ENCODE data around the gene PLGRKT. TPM values are rescaled to one million over a fixed set of nuclear protein-coding genes. Genes with fewer than 3 reads are reported as not detected.

Gene PLGRKT
- total and polyA plus RNA-seq, 2 experiments from 2014 or later = 28.3 to 40.3 TPM

GRCh38 chr9:5450359-5451091, 12.8 kb upstream of the PLGRKT start, which contains the start of gene CD274:
TSS of gene CD274 (plus strand) at chr9:5450542. CDS start at chr9:5456114, 5,572 bp downstream.
- H4K20me1 ChIP-seq (ENCODE audit: insufficient read depth) = no peaks in the 10 kb centered on the region
- no peaks in the 10 kb centered on the region for H3K9me3 ChIP-seq (ENCODE audit: low read depth)
- no peaks in the 10 kb centered on the region for H3K9me2 ChIP-seq (ENCODE audit: insufficient read depth)
- peaks cover 53% of the 10 kb centered on the region for H3K4me1 ChIP-seq (ENCODE audit: insufficient read depth)
- no peak for TF ChIP-seq EZH2 (IDR thresholded peaks at IDR 0.05; ENCODE audit: insufficient read depth, poor library complexity, severe bottlenecking)
- no peak for TF ChIP-seq EZH2phosphoT487 (IDR thresholded peaks at IDR 0.05; ENCODE audit: insufficient read depth, low read depth)
- H3K4me3 ChIP-seq = peak within 1 kb of the TSS; percentile 77
- H3F3A ChIP-seq (ENCODE audit: insufficient read depth) = peaks cover 28% of the 10 kb centered on the region
- no peaks in the 10 kb centered on the region for H3K27me3 ChIP-seq (replicated peaks; ENCODE audit: insufficient read depth)
- DNase-seq = peak; percentile 95
- H2AFZ ChIP-seq = peak within 1 kb of the TSS; percentile 91
- H3K4me2 ChIP-seq (ENCODE audit: unreplicated experiment) = peak within 1 kb of the TSS; percentile 98
- H3K79me2 ChIP-seq (ENCODE audit: insufficient read depth) = peaks cover 47% of the 10 kb centered on the region
- 1% methylated on average over 36 of the region's 36 CpGs for WGBS, 2 experiments (ENCODE audit: low coverage in 1 of 2, low lambda C conversion rate in 2 of 2, missing lambda C conversion rate in 2 of 2)
- in situ Hi-C loops (cut with MboI) = no loop called here
- peak within 1 kb of the TSS; percentile 54 for H3K27ac ChIP-seq
- H3K36me3 ChIP-seq (ENCODE audit: low read depth) = no peaks in the 10 kb centered on the region
- H3K9ac ChIP-seq = peak within 1 kb of the TSS; percentile 78

- Histone ChIP-seq H3K36me3 (ENCODE audit: low read depth) (no peaks in the 10 kb centered on the region), H3K4me2 (ENCODE audit: unreplicated experiment) (peak overlapping the region; percentile 98), H3K9ac (peak overlapping the region; percentile 78), H3K79me2 (ENCODE audit: insufficient read depth) (peaks cover 40% of the 10 kb centered on the region), H3F3A (ENCODE audit: insufficient read depth) (peaks cover 23% of the 10 kb centered on the region), H3K4me1 (ENCODE audit: insufficient read depth) (peaks cover 46% of the 10 kb centered on the region), H3K4me3 (peak overlapping the region; percentile 77), H3K9me2 (ENCODE audit: insufficient read depth) (no peaks in the 10 kb centered on the region), H2AFZ (peak overlapping the region; percentile 91), H3K27ac (peak overlapping the region; percentile 54), H4K20me1 (ENCODE audit: insufficient read depth) (no peaks in the 10 kb centered on the region), H3K27me3 (replicated peaks; ENCODE audit: insufficient read depth) (no peaks in the 10 kb centered on the region), H3K9me3 (ENCODE audit: low read depth) (no peaks in the 10 kb centered on the region)
- TF ChIP-seq EZH2 (IDR thresholded peaks at IDR 0.05; ENCODE audit: insufficient read depth, poor library complexity, severe bottlenecking) (no peak), EZH2phosphoT487 (IDR thresholded peaks at IDR 0.05; ENCODE audit: insufficient read depth, low read depth) (no peak)
- DNase-seq = peak; percentile 50
- in situ Hi-C loops (cut with MboI) = loop anchor here (5.0 to 10.0 kb wide), 2 partner anchors 143 to 695 kb away; no protein-coding TSS in a partner anchor
- WGBS, 2 experiments (ENCODE audit: low coverage in 1 of 2, low lambda C conversion rate in 2 of 2, missing lambda C conversion rate in 2 of 2) = 22 to 28% methylated on average over 15 of the region's 15 CpGs
These were observed 12.0 kb upstream of the PLGRKT start for GRCh38 chr9:5449521-5450358.

DNA sequence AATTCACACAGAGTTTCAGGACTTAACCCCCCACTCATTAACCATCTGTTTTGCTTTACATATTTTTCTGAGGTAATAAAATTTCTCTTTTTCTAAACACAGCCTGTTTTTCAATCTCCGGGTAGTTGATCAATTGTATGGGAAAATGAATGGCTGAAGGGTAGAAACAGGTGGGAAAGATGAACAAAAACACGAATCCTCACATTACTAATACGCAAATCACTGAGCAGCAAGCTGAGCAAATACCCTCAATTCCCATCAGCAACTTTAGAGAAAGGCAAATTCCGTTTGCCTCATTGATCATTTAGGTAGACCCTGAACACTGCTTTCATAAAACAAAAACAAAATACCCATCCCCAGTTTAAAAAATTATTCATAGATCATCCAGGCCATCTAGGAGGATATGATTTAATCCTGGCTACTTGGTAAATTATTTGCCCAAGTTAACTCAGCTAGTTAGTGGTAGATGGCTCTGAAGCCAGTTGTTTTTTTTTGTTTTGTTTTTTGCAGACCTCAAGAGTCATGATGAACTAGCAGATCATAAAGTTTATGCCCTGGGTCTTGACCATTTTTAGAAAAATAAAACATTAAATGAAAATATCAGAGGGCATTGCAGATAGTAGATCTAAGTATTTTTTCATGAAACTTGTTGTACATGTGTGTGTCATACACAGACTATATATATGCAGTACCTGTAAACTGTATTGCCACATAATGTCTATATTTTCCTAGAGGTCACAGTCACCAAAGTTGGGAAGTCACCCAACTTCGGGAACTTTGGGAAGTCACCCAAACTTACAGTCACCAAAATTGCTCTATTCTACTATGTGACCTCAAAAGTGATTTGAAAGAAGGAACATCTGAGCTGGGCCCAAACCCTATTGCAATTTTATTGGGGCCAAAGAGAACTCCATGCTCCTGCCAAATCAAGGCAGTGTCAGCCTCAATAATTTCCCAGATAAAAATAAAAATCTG, 11.0 kb upstream of the PLGRKT start:
- no peak for DNase-seq
- Histone ChIP-seq H3K4me3 (peak overlapping the region; percentile 77; the same call in 1 of the 2 replicates), H2AFZ (peak overlapping the region; percentile 91), H3K9ac (no peak overlapping the region), H3K36me3 (ENCODE audit: low read depth) (no peaks in the 10 kb centered on the region), H3K9me2 (ENCODE audit: insufficient read depth) (no peaks in the 10 kb centered on the region), H3K9me3 (ENCODE audit: low read depth) (no peaks in the 10 kb centered on the region), H3F3A (ENCODE audit: insufficient read depth) (peaks cover 15% of the 10 kb centered on the region; the same call in 1 of the 2 replicates), H3K79me2 (ENCODE audit: insufficient read depth) (peaks cover 31% of the 10 kb centered on the region), H4K20me1 (ENCODE audit: insufficient read depth) (no peaks in the 10 kb centered on the region), H3K27me3 (replicated peaks; ENCODE audit: insufficient read depth) (no peaks in the 10 kb centered on the region), H3K4me1 (ENCODE audit: insufficient read depth) (peaks cover 36% of the 10 kb centered on the region), H3K4me2 (ENCODE audit: unreplicated experiment) (peak overlapping the region; percentile 98), H3K27ac (no peak overlapping the region)
- TF ChIP-seq EZH2 (IDR thresholded peaks at IDR 0.05; ENCODE audit: insufficient read depth, poor library complexity, severe bottlenecking) (no peak), EZH2phosphoT487 (IDR thresholded peaks at IDR 0.05; ENCODE audit: insufficient read depth, low read depth) (no peak)
- WGBS, 2 experiments (ENCODE audit: low coverage in 1 of 2, low lambda C conversion rate in 2 of 2, missing lambda C conversion rate in 2 of 2) = 81 to 84% methylated on average over 5 of the region's 5 CpGs
- in situ Hi-C loops (cut with MboI) = loop anchor here (5.0 to 10.0 kb wide), 2 partner anchors 144 to 694 kb away; no protein-coding TSS in a partner anchor

All from GM23248 (cell line).